Measurements from ENCODE around the gene LATS2.

DNA sequence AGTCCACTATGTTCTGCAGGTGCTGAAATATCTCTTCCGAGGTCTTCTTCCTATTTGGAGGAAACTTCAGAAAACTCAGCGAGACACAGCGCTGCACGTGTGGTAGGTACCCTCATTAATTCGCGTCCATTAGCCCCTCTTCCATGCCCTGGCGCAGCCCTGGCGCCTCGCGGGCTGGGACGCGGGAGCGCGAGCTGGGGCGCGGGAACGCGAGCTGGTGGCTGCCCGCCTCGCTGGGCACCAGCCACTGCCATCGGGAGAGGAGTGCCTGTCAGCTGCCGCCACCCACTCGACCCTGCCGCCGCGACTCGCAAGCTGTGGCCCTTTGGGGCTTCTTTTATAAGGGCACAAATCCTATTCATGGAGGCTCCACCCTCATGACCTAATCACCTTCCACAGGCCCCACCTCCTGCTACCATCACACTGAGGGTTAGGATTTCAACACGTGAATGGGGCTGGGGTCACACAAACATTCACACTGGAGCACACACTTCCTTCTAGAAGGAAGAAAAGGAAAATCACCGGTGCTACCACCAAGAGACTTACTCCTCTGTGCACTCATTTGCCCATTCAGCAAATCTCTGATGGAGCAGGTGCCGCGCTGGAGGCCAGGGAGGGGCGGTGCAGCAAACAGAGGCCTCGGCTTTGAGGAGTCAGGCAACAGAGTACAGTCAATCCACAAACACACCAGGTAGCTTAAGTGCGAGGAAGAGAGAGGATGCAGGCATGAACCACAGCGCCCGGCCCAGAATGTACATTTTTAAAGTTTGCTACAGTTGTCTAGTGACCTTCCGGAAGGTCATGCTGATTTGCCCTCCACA lies 43.0 kb upstream of the LATS2 start:
- TF ChIP-seq, protein P1, sequence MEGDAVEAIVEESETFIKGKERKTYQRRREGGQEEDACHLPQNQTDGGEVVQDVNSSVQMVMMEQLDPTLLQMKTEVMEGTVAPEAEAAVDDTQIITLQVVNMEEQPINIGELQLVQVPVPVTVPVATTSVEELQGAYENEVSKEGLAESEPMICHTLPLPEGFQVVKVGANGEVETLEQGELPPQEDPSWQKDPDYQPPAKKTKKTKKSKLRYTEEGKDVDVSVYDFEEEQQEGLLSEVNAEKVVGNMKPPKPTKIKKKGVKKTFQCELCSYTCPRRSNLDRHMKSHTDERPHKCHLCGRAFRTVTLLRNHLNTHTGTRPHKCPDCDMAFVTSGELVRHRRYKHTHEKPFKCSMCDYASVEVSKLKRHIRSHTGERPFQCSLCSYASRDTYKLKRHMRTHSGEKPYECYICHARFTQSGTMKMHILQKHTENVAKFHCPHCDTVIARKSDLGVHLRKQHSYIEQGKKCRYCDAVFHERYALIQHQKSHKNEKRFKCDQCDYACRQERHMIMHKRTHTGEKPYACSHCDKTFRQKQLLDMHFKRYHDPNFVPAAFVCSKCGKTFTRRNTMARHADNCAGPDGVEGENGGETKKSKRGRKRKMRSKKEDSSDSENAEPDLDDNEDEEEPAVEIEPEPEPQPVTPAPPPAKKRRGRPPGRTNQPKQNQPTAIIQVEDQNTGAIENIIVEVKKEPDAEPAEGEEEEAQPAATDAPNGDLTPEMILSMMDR (IDR thresholded peaks at IDR 0.05), result no peak
- no peak for TF ChIP-seq POLR2AphosphoS5 (IDR thresholded peaks at IDR 0.05)

Data from esophagus muscularis mucosa (tissue), 3 donors.